Muscle of arm (tissue), 14 donors: ENCODE results near the gene NPHP1. TPM values are rescaled to one million over a fixed set of nuclear protein-coding genes. Genes with fewer than 3 reads are reported as not detected.
"Not testable (repeated sequence)": the region's sequence is repeated elsewhere in the genome, so short reads cannot be mapped to it uniquely, and the experiment has no call there.

Experiments used
- DNase-seq: peaks from one replicate; pipeline ENCODE4 v3.0.0-alpha.2; 2013
- long read RNA-seq, 11 donors: transcript quantifications; one replicate each; lab custom pipeline, GENCODE V29; 2026
- polyA plus RNA-seq, 12 donors: library from polyadenylated mRNA; unstranded; fragments of 120-200 nt; gene quantifications; one replicate each; pipeline ENCODE4 v1.2.1, GENCODE V29; 2013; ENCODE audit not compliant: insufficient read length in 12 of 12

Gene NPHP1
- 10 to 100 TPM in 2 of 12 donors, 1 to 10 TPM in 9, not detected in 1; 3.8 to 18.0 (median 7.1) TPM for polyA plus RNA-seq
- long read RNA-seq, donor 1, partial matches to known transcripts = 0 of 3 reads
- long read RNA-seq, donor 1, other reads (novel, unspliced or antisense) = 0 of 3 reads
- long read RNA-seq, donor 2, partial matches to known transcripts = 0 of 5 reads
- long read RNA-seq, donor 2, other reads (novel, unspliced or antisense) = 5 of 5 reads
- long read RNA-seq, donor 3 = 0 reads
- long read RNA-seq, donor 4, partial matches to known transcripts = 0 of 1 reads
- long read RNA-seq, donor 4, other reads (novel, unspliced or antisense) = 0 of 1 reads
- long read RNA-seq, donor 5 = 0 reads
- long read RNA-seq, donor 6 = 0 reads
- long read RNA-seq, donor 7, partial matches to known transcripts = 0 of 1 reads
- long read RNA-seq, donor 7, other reads (novel, unspliced or antisense) = 0 of 1 reads
- long read RNA-seq, donor 8, partial matches to known transcripts = 0 of 1 reads
- long read RNA-seq, donor 8, other reads (novel, unspliced or antisense) = 0 of 1 reads
- long read RNA-seq, donor 9 = 0 reads
- long read RNA-seq, donor 10, partial matches to known transcripts = 6 of 6 reads
- long read RNA-seq, donor 10, other reads (novel, unspliced or antisense) = 0 of 6 reads
- long read RNA-seq, donor 11 = 0 reads

- peak; percentile 89 for DNase-seq
Observed at GRCh38 chr2:110204408-110205385, at the start of gene NPHP1. Gene NPHP1 (minus strand): TSS chr2:110205013. CDS start chr2:110204968, 45 bp downstream.

GRCh38 chr2:110248081-110248795 is 43.4 kb upstream of the NPHP1 start:
- DNase-seq = not testable (repeated sequence)

DNA sequence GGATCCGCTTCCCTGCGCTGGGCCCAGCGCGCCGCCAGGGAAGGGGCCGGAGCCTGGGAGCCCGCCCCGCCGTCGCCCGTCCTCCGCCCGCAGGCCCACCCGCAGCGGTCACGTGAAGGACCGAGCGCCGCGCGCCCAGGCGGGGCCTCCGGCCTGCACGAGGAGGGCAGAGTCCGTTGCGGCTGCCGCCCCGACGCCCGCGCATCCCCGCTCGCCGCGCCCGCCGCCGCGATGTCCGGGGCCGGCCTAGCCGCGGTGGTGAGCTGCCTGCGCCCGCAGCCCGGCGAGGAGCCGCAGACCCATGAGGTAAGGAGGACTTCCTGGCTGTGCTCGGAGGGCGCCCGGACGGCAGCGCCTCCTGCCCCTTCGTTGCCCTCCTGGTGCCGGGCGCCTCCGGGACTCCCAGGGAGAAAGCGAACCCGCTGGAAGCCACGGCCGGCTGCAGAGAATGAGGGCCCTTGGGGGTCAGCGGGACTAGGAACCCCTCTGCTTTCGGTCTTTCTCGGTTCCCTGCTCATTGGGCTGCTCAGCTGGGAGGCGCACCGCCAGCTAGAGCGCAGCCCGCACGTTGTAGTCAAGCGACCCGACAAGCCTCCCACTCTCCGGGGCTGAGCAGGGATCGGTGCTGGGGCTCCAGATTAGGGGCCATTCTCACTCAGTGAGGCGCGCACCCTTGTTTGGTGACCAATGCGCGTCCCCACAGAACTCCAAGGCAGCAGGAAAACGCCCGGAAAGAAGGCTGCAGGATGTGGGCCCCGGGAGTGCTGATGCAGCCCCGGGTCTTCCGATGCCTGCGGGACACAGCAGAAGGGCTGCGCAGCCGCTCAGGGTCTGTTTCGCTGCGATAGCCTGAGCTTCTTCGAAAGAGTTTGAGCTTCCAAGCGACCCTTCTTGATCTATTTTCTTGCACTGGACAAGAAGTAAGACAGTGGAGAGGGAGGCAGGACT is 40.9 kb upstream of the NPHP1 start:
- not testable (repeated sequence) for DNase-seq

DNA sequence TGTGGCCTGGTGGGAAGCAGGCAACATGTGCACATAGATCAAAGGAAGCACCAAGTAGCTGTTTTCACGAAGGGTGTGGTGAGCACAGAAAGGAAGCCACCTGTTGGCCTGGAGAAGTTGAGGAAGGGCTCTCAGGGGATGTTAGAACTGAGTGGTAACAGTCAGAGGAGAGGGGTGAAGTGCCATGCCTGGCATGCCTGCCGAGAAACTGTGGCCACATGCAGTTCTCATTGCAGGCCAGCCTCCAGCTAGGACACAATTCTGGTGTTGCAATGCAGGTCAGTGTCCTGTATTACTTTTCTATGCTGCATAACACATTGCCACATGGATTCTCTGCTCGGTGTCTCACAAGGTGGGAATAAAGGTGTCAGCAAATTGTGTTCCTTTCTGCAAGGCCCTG is 38.5 kb upstream of the NPHP1 start:
- DNase-seq = not testable (repeated sequence)

DNA sequence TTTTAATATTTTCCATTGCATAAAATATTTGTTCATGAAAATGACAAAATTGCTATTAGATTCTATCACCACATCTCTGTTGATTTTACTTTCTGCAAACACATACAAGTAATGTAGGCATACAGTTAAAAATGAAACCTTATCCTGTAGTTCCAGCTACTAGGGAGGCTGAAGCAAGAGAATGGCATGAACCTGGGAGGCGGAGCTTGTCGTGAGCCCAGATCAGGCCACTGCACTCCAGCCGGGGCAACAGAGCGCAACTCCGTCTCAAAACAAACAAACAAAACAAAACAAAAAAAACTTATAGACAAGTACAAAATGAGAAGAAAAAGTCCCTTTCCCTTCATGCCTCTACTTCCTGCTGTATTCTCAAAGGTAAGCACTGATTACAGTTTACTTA is 29.7 kb upstream of the NPHP1 start:
- not testable (repeated sequence) for DNase-seq

- DNase-seq = not testable (repeated sequence)
Observed at GRCh38 chr2:110229886-110230285, 25.1 kb upstream of the NPHP1 start.

- DNase-seq = not testable (repeated sequence)
Observed at GRCh38 chr2:110222626-110223025, 17.8 kb upstream of the NPHP1 start.

GRCh38 chr2:110221938-110222337 is 17.1 kb upstream of the NPHP1 start:
- DNase-seq = no peak

DNA sequence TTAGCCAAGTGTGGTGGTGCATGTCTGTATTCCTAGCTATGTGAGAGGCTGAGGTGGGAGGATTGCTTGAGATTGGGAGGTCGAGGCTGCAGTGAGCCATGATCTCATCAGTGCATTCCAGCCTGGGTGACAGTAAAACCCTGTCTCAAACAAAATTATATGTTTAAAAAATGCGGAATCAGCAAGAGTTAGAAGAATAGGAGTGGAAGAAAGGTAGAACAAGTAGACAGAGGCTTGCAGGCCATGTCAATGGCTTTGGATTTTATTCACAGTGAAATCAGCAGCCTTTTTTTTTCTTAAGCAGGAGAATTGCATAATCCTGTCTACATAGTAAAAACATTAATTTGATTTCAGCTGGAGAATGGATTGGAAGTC is 15.4 kb upstream of the NPHP1 start:
- DNase-seq = no peak

DNA sequence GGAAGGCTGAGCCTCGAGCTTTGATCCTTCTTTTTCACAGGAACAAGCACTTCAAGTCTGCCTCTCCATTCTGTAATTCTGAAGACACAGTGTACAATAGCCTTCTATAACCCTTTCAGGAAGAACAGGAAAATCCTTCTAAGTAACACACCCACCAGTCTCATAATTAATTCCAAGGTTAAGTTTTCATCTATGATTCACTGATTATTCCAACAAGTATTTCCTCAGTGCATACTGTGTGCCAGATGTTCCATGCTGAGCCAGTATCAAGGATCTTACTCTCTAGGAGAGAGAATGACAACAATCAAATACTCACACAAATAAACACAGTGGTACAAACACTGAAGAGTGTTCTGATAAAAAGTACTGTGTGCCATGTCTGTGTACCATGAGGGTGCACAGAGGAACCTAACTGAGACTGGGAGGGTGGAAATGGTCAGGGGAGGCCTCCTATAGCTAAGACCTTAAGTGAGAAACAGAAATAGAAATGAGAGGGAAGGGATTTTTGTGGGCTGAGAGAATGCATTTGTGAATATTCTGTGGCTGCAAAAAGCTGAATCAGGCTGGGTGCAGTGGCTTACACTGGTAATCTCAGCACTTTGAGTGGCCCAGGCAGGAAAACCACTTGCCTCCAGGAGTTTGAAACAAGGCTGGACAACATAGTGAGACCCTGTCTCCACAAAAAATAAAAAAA is 14.8 kb upstream of the NPHP1 start:
- DNase-seq = no peak

DNA sequence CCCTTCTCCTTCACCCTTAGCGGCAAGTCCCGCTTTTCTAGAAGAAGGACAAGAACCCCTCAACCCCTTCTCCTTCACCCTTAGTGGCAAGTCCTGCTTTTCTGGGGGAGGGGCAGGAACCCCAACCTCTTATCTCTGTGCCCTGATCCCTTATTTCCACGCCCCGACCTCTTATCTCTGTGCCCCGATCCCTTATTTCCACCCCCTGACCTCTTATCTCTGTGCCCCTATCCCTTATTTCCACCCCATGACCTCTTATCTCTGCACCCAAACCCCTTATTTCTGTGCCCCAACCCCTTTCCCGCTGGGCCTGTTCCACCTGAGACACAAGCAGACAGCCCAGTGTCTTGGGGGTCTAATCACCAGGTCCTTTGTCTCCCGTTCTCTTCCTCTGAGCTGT is 14.1 kb upstream of the NPHP1 start:
- DNase-seq = not testable (repeated sequence)

- no peak for DNase-seq
Observed at GRCh38 chr2:110216803-110217202, 12.0 kb upstream of the NPHP1 start.

DNA sequence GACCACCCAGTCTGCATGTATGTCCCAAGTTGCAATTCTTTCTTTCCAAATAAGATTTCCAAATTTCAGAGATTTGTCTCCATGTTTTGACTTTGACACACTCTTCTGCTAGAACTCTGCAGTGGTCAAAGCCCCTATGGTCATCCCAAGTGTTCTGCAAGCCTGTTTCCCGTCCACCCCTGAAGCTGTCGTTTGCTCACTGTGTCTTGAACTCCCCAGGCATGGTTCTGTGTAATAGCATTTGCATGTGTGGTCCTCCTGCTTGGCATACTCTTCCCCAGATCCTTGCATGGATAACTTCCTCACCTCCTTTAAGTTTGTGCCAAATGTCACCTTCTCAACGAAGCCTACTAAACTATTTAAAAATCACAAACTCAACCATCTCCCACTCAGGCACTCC is 11.4 kb upstream of the NPHP1 start:
- DNase-seq = no peak

- DNase-seq = no peak
Observed at GRCh38 chr2:110215566-110216158, 10.8 kb upstream of the NPHP1 start.

DNA sequence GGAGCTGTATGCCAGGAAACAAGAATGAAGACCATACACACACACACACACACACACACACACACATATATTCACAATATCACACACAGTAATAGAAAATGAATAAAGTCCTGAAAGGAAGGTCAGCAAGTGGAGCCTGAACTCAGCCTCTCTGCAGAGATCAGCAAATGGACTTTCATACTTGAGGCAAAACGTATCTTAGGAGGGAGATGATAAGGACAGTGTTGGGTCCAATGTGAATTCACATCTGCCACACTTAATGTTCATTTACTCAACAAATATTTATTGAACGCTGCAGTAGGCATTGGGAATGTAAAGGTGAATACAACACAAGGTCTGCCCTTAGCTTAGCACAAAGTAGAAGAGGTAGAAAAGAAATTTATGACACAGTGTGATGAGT is 10.3 kb upstream of the NPHP1 start:
- no peak for DNase-seq

DNA sequence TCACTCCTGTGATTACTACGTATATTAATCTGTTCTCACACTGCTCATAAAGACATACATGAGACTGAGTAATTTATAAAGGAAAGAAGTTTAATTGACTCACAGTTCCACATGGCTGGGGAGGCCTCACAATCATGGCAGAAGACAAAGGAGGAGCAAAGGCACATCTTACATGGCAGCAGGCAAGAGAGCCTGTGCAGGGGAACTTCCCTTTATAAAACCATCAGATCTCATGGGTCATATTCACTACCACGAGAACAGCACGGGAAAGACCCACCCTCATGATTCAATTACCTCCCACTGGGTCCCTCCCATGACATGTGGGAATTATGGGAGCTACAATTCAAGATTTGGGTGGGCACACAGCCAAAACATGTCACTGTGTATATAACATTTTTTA is 8.7 kb upstream of the NPHP1 start:
- not testable (repeated sequence) for DNase-seq

GRCh38 chr2:110211938-110212858 is 7.4 kb upstream of the NPHP1 start, which contains the start of gene MTLN:
Gene MTLN (minus strand): TSS chr2:110212547. CDS start chr2:110212525, 22 bp downstream.
- DNase-seq = peak; percentile 91
